ENCODE data around the gene OTOA.

- TF ChIP-seq CTCF (conservative IDR thresholded peaks at IDR 0.05) = no peak
- no peak for TF ChIP-seq EZH2 (IDR thresholded peaks at IDR 0.05; ENCODE audit: low read depth)
Observed at GRCh38 chr16:21643785-21644184, 20.0 kb upstream of the OTOA start.

All from PC-9 (cell line).